ENCODE data around the gene TMED7.

The TMED7 gene

GRCh38 chr5:115657125-115657880, 31.5 kb upstream of the TMED7 start:
- Histone ChIP-seq H2BK15ac (ENCODE audit: low read length) (no peak overlapping the region), H2BK5ac (ENCODE audit: low read length) (no peak overlapping the region), H4K8ac (ENCODE audit: low read depth, low read length) (no peak overlapping the region), H4K91ac (ENCODE audit: low read depth, low read length, poor library complexity) (no peak overlapping the region), H3K79me1 (ENCODE audit: low read depth, low read length) (no peaks in the 10 kb centered on the region), H3K18ac (ENCODE audit: low read length) (no peak overlapping the region), H3K36me3 (replicated peaks in 1 of 2; ENCODE audit: control insufficient read depth in 2 of 2, insufficient read depth in 2 of 2, low read length in 2 of 2) (no peaks in the 10 kb centered on the region), H2BK12ac (ENCODE audit: low read length) (no peak overlapping the region), H3K9ac (ENCODE audit: low read depth, low read length, poor library complexity) (no peak overlapping the region), H3K23ac (ENCODE audit: low read depth, low read length, poor library complexity) (no peak overlapping the region), H3K4ac (ENCODE audit: low read length) (no peak overlapping the region), H3K4me1 (ENCODE audit: control insufficient read depth in 2 of 2, insufficient read depth in 1 of 2, low read depth in 1 of 2, low read length in 2 of 2) (peaks cover 3 to 9% of the 10 kb centered on the region in 2 donors), H3K4me3 (ENCODE audit: low read length in 2 of 2) (no peak overlapping the region), H3K27me3 (ENCODE audit: control insufficient read depth in 3 of 3, insufficient read depth in 3 of 3, low read depth in 1 of 3, low read length in 3 of 3) (no peaks in the 10 kb centered on the region), H2AK5ac (ENCODE audit: low read depth, low read length) (no peak overlapping the region), H3K27ac (replicated peaks; ENCODE audit: low read length) (no peak overlapping the region), H2BK120ac (ENCODE audit: low read depth, low read length) (no peak overlapping the region), H3K4me2 (ENCODE audit: insufficient read depth, low read length, poor library complexity, severe bottlenecking) (no peak overlapping the region), H3K14ac (ENCODE audit: low read length) (no peak overlapping the region), H2AFZ (ENCODE audit: low read length) (no peak overlapping the region), H3K9me3 (replicated peaks in 1 of 2; ENCODE audit: control insufficient read depth in 2 of 2, insufficient read depth in 1 of 2, low read depth in 1 of 2, low read length in 2 of 2) (peaks cover 2 to 12% of the 10 kb centered on the region in 2 donors)
- no peak for DNase-seq (ENCODE audit: low spot score)
- WGBS, 2 donors (ENCODE audit: extremely low coverage in 2 of 2, insufficient read length in 2 of 2, insufficient replicate concordance in 1 of 2), result no CpG with 5 or more reads among the region's 2 CpGs

GRCh38 chr5:115656404-115656803, 30.6 kb upstream of the TMED7 start:
- H2BK120ac ChIP-seq (ENCODE audit: low read depth, low read length), result no peak overlapping the region
- H3K14ac ChIP-seq (ENCODE audit: low read length), result no peak overlapping the region
- H4K91ac ChIP-seq (ENCODE audit: low read depth, low read length, poor library complexity), result no peak overlapping the region
- no peaks in the 10 kb centered on the region for H3K27me3 ChIP-seq (ENCODE audit: control insufficient read depth in 3 of 3, insufficient read depth in 3 of 3, low read depth in 1 of 3, low read length in 3 of 3)
- H2BK12ac ChIP-seq (ENCODE audit: low read length), result no peak overlapping the region
- H3K9me3 ChIP-seq (replicated peaks in 1 of 2; ENCODE audit: control insufficient read depth in 2 of 2, insufficient read depth in 1 of 2, low read depth in 1 of 2, low read length in 2 of 2), result peaks cover 2 to 12% of the 10 kb centered on the region in 2 donors
- H3K27ac ChIP-seq (replicated peaks; ENCODE audit: low read length), result no peak overlapping the region
- H3K4me3 ChIP-seq (ENCODE audit: low read length in 2 of 2), result no peak overlapping the region
- no peak overlapping the region for H4K8ac ChIP-seq (ENCODE audit: low read depth, low read length)
- no peak overlapping the region for H2BK15ac ChIP-seq (ENCODE audit: low read length)
- H3K4ac ChIP-seq (ENCODE audit: low read length), result no peak overlapping the region
- no CpG with 5 or more reads among the region's 1 CpG for WGBS, 2 donors (ENCODE audit: extremely low coverage in 2 of 2, insufficient read length in 2 of 2, insufficient replicate concordance in 1 of 2)
- H3K18ac ChIP-seq (ENCODE audit: low read length), result no peak overlapping the region
- no peak overlapping the region for H2AK5ac ChIP-seq (ENCODE audit: low read depth, low read length)
- no peak overlapping the region for H3K4me2 ChIP-seq (ENCODE audit: insufficient read depth, low read length, poor library complexity, severe bottlenecking)
- no peaks in the 10 kb centered on the region for H3K79me1 ChIP-seq (ENCODE audit: low read depth, low read length)
- H2AFZ ChIP-seq (ENCODE audit: low read length), result no peak overlapping the region
- H3K9ac ChIP-seq (ENCODE audit: low read depth, low read length, poor library complexity), result no peak overlapping the region
- no peak overlapping the region for H2BK5ac ChIP-seq (ENCODE audit: low read length)
- DNase-seq (ENCODE audit: low spot score), result no peak
- no peak overlapping the region for H3K23ac ChIP-seq (ENCODE audit: low read depth, low read length, poor library complexity)
- H3K36me3 ChIP-seq (replicated peaks in 1 of 2; ENCODE audit: control insufficient read depth in 2 of 2, insufficient read depth in 2 of 2, low read length in 2 of 2), result no peaks in the 10 kb centered on the region
- H3K4me1 ChIP-seq (ENCODE audit: control insufficient read depth in 2 of 2, insufficient read depth in 1 of 2, low read depth in 1 of 2, low read length in 2 of 2), result peaks cover 3 to 7% of the 10 kb centered on the region in 2 donors

DNA sequence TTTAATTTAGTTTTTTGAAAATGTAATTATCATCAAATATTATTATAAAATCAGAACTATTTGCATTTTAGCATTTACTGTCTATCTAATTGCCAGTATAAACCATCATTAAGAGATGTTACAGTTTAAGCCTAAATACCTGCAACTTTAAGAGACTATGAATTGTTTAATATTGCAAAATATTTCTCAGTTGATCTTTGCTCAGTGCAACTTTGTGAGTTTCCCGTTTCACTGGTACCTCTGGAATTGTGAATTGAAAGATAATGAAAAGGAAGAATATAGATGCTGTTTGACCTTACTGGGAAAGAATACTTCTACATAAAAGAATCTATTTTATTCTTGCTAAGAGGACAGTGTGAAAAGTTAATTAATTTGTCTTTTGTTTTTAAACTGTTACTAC, 30.2 kb upstream of the TMED7 start:
- H4K91ac ChIP-seq (ENCODE audit: low read depth, low read length, poor library complexity), result no peak overlapping the region
- H3K18ac ChIP-seq (ENCODE audit: low read length), result no peak overlapping the region
- H3K36me3 ChIP-seq (replicated peaks in 1 of 2; ENCODE audit: control insufficient read depth in 2 of 2, insufficient read depth in 2 of 2, low read length in 2 of 2), result no peaks in the 10 kb centered on the region
- no peak overlapping the region for H3K27ac ChIP-seq (replicated peaks; ENCODE audit: low read length)
- peaks cover 2 to 12% of the 10 kb centered on the region in 2 donors for H3K9me3 ChIP-seq (replicated peaks in 1 of 2; ENCODE audit: control insufficient read depth in 2 of 2, insufficient read depth in 1 of 2, low read depth in 1 of 2, low read length in 2 of 2)
- H2BK5ac ChIP-seq (ENCODE audit: low read length), result no peak overlapping the region
- no peak for DNase-seq (ENCODE audit: low spot score)
- H2BK12ac ChIP-seq (ENCODE audit: low read length), result no peak overlapping the region
- H2BK120ac ChIP-seq (ENCODE audit: low read depth, low read length), result no peak overlapping the region
- no peak overlapping the region for H3K9ac ChIP-seq (ENCODE audit: low read depth, low read length, poor library complexity)
- H3K14ac ChIP-seq (ENCODE audit: low read length), result no peak overlapping the region
- H3K4me1 ChIP-seq (ENCODE audit: control insufficient read depth in 2 of 2, insufficient read depth in 1 of 2, low read depth in 1 of 2, low read length in 2 of 2), result peaks cover 1 to 7% of the 10 kb centered on the region in 2 donors
- H2AK5ac ChIP-seq (ENCODE audit: low read depth, low read length), result no peak overlapping the region
- no peak overlapping the region for H3K4me2 ChIP-seq (ENCODE audit: insufficient read depth, low read length, poor library complexity, severe bottlenecking)
- WGBS, 2 donors (ENCODE audit: extremely low coverage in 2 of 2, insufficient read length in 2 of 2, insufficient replicate concordance in 1 of 2), result no CpG with 5 or more reads among the region's 1 CpG
- no peak overlapping the region for H3K23ac ChIP-seq (ENCODE audit: low read depth, low read length, poor library complexity)
- H3K79me1 ChIP-seq (ENCODE audit: low read depth, low read length), result no peaks in the 10 kb centered on the region
- H2AFZ ChIP-seq (ENCODE audit: low read length), result no peak overlapping the region
- H4K8ac ChIP-seq (ENCODE audit: low read depth, low read length), result no peak overlapping the region
- H2BK15ac ChIP-seq (ENCODE audit: low read length), result no peak overlapping the region
- no peak overlapping the region for H3K4ac ChIP-seq (ENCODE audit: low read length)
- no peaks in the 10 kb centered on the region for H3K27me3 ChIP-seq (ENCODE audit: control insufficient read depth in 3 of 3, insufficient read depth in 3 of 3, low read depth in 1 of 3, low read length in 3 of 3)
- H3K4me3 ChIP-seq (ENCODE audit: low read length in 2 of 2), result no peak overlapping the region

GRCh38 chr5:115649541-115649940, 23.7 kb upstream of the TMED7 start:
- H3K4me3 ChIP-seq (ENCODE audit: low read length in 2 of 2), result no peak overlapping the region
- no peak for DNase-seq (ENCODE audit: low spot score)
- WGBS, 2 donors (ENCODE audit: extremely low coverage in 2 of 2, insufficient read length in 2 of 2, insufficient replicate concordance in 1 of 2), result no CpG with 5 or more reads among the region's 1 CpG
- H3K27me3 ChIP-seq (ENCODE audit: control insufficient read depth in 3 of 3, insufficient read depth in 3 of 3, low read depth in 1 of 3, low read length in 3 of 3), result no peaks in the 10 kb centered on the region
- H3K9ac ChIP-seq (ENCODE audit: low read depth, low read length, poor library complexity), result no peak overlapping the region
- no peak overlapping the region for H4K8ac ChIP-seq (ENCODE audit: low read depth, low read length)
- no peaks in the 10 kb centered on the region for H3K9me3 ChIP-seq (replicated peaks in 1 of 2; ENCODE audit: control insufficient read depth in 2 of 2, insufficient read depth in 1 of 2, low read depth in 1 of 2, low read length in 2 of 2)
- no peak overlapping the region for H2AK5ac ChIP-seq (ENCODE audit: low read depth, low read length)
- no peak overlapping the region for H2BK15ac ChIP-seq (ENCODE audit: low read length)
- H3K27ac ChIP-seq (replicated peaks; ENCODE audit: low read length), result no peak overlapping the region
- H3K14ac ChIP-seq (ENCODE audit: low read length), result no peak overlapping the region
- H3K79me1 ChIP-seq (ENCODE audit: low read depth, low read length), result no peaks in the 10 kb centered on the region
- H3K18ac ChIP-seq (ENCODE audit: low read length), result no peak overlapping the region
- H3K4me2 ChIP-seq (ENCODE audit: insufficient read depth, low read length, poor library complexity, severe bottlenecking), result no peak overlapping the region
- no peaks in the 10 kb centered on the region for H3K36me3 ChIP-seq (replicated peaks in 1 of 2; ENCODE audit: control insufficient read depth in 2 of 2, insufficient read depth in 2 of 2, low read length in 2 of 2)
- no peak overlapping the region for H4K91ac ChIP-seq (ENCODE audit: low read depth, low read length, poor library complexity)
- no peak overlapping the region for H3K23ac ChIP-seq (ENCODE audit: low read depth, low read length, poor library complexity)
- no peak overlapping the region for H2BK12ac ChIP-seq (ENCODE audit: low read length)
- H2BK5ac ChIP-seq (ENCODE audit: low read length), result no peak overlapping the region
- no peak overlapping the region for H2BK120ac ChIP-seq (ENCODE audit: low read depth, low read length)
- no peak overlapping the region for H3K4ac ChIP-seq (ENCODE audit: low read length)
- H3K4me1 ChIP-seq (ENCODE audit: control insufficient read depth in 2 of 2, insufficient read depth in 1 of 2, low read depth in 1 of 2, low read length in 2 of 2), result no peaks in the 10 kb centered on the region
- no peak overlapping the region for H2AFZ ChIP-seq (ENCODE audit: low read length)

Data from neuronal stem cell (in vitro differentiated cells).